Fibroblast of mammary gland (primary cell): Measurements from ENCODE around the gene LAP3.
A peak's percentile ranks its signal among the peaks of the same experiment; 100 is the strongest.
"Not testable (repeated sequence)": the region's sequence is repeated elsewhere in the genome, so short reads cannot be mapped to it uniquely, and the experiment has no call there.

Experiments
- DNase-seq: peaks from one replicate; pipeline ENCODE4 v3.0.0-alpha.2; 2010; ENCODE audit warnings: low read depth
- H3K4me3 ChIP-seq: 2 replicates; pipeline ENCODE4 v1.5.1; 2011; ENCODE audit warnings: low read depth, mild to moderate bottlenecking, low read length, moderate library complexity; ENCODE audit not compliant: control insufficient read depth
- TF ChIP-seq, protein P1 (sequence below): conservative IDR thresholded peaks from 2 replicates; pipeline ENCODE4 v1.5.1; 2011; ENCODE audit warnings: low read depth, low read length, inconsistent platforms; ENCODE audit not compliant: control insufficient read depth, insufficient read depth

LAP3 gene

DNA sequence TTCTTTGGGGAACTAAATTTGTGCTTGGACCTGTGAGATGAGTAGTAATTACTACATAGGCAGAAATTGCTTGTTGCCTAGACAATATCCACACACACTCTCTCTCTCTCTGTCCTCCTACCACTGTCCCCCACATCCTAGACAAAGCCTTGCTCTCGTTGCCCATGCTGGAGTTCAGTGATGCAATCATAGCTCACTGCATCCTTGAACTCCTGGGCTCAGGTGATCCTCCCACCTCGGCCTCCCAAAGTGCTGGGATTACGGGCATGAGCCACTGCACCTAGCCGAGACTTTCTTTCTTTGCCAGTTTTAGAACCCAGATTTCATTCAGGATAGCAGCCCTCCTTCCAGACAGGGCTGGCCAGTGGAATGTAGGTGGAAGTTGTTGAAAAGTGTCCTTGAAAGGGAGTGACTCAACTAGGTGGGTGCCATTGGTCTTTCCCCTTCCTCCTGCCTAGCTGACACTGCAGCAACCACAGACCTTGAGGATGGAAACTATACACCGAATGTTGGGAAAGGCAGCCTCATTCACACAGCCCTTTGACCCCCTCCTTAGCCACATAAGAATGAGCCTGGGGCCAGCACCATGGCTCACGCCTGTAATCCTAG, 16.8 kb upstream of the LAP3 start:
- TF ChIP-seq, protein P1, sequence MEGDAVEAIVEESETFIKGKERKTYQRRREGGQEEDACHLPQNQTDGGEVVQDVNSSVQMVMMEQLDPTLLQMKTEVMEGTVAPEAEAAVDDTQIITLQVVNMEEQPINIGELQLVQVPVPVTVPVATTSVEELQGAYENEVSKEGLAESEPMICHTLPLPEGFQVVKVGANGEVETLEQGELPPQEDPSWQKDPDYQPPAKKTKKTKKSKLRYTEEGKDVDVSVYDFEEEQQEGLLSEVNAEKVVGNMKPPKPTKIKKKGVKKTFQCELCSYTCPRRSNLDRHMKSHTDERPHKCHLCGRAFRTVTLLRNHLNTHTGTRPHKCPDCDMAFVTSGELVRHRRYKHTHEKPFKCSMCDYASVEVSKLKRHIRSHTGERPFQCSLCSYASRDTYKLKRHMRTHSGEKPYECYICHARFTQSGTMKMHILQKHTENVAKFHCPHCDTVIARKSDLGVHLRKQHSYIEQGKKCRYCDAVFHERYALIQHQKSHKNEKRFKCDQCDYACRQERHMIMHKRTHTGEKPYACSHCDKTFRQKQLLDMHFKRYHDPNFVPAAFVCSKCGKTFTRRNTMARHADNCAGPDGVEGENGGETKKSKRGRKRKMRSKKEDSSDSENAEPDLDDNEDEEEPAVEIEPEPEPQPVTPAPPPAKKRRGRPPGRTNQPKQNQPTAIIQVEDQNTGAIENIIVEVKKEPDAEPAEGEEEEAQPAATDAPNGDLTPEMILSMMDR, result no peak
- no peak overlapping the region for H3K4me3 ChIP-seq

DNA sequence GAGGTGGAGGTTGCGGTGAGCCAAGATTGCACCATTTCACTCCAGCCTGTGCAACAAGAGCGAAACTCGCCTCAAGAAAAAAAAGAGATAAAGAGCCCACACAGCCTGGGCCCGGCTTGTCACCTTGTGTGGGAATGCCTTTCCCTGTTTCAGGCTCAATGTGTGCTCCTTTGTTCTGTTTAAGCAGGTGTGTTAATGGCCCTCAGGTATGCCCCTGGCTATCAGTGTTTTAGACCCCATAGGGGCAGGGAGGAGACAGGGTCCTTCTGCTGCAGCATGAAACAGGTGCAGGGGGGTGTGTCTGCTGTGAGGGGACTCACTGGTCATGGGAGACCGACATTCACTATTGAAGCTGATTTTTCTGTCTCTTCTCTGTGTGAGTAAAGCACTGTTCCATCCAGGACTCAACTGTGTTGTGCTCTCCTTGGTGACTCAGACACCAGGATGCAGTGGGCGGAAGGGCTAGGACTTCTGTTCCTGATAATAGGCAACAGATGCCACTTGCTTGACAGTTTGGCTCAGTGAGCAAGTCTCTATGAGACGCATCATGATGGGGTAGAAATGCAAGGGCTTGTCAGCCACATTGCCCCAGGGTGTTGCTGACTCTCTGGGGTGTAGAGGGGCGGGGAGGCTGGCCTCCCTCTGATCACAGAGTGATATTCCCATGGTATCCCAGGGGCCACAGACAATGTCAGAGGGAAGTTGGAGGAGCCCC, 15.6 kb upstream of the LAP3 start:
- DNase-seq, result peak; percentile 93
- no peak overlapping the region for H3K4me3 ChIP-seq
- TF ChIP-seq, protein P1, result no peak

More for the DNA sequence above, 16.8 kb upstream of the LAP3 start:
- DNase-seq, result no peak

DNA sequence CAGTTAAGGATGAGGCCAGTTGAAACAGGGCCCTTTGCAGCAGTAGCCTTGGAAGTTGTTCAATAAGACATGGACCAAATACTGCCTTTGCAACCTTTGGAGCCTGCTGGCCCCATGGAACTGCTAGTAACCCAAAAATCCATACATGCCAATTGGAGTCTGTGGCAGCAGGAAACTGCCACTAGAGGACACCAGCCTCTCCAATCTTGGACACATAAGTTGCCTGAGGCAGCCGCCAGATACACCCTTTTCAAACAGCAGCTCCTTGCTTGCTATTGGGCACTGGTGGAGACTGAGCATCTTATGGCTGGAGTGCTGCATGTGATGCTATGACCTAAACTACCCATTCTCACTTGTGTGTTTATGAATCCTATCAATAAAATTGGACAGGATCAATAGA, 14.8 kb upstream of the LAP3 start:
- no peak overlapping the region for H3K4me3 ChIP-seq
- DNase-seq, result no peak
- TF ChIP-seq, protein P1, result no peak

DNA sequence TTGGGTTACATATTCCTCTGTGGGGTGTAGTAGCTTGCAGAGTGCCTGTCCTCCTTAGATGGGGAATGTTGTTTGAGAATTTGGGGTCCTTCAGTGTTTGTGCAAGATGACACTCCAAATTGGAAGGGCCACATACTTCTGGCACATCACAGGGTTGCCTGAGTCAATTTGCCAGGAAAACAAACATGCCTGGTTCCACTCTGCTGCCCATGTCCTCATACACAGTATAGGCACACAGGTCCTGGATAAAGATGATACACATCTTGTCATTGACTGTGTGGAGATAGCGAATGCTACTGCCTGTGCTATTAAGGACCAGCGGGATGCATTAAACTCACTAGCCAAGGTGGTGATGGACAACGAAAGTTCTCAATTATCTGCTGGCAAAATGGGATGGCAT, 11.2 kb upstream of the LAP3 start:
- TF ChIP-seq, protein P1, result no peak
- no peak for DNase-seq
- no peak overlapping the region for H3K4me3 ChIP-seq

DNA sequence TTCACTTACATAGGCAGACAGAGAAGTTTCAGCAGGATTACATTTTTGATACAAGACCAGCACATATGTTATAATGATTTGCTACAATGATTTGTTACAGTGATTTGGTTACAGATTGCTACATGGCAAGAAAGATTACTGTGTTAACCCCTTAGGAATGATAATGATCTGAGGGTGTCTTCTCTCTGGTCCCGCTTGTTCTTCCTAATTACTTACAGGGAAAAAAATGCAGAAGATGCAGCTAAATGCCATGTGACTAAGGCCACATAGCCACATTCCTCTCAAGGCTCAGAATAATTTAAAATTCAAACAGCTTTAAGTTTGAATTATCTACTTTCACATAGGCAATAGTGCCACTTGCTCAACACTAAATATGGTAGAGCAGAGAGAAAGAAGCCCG, 9.7 kb upstream of the LAP3 start:
- no peak for DNase-seq
- no peak overlapping the region for H3K4me3 ChIP-seq
- TF ChIP-seq, protein P1, result no peak

DNA sequence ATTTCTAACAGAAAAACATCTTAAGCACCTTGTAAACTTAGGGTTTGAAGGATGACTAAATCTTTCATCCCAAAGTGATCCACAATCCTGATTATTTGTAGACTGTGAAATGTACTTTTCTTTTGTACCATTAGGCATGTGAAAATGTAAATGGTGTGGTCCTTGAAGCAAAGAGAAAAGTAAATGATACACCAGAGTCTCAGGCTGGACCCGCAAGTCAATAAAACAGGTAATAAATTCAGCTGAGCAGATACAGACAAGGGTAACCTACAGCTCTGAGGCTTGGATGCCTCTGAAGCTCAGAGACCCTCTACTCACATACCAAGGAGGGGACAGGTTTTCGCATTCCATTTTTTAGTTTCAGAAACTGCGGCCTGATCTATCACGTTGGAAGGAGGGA, 2.8 kb upstream of the LAP3 start:
- TF ChIP-seq, protein P1, result no peak

DNA sequence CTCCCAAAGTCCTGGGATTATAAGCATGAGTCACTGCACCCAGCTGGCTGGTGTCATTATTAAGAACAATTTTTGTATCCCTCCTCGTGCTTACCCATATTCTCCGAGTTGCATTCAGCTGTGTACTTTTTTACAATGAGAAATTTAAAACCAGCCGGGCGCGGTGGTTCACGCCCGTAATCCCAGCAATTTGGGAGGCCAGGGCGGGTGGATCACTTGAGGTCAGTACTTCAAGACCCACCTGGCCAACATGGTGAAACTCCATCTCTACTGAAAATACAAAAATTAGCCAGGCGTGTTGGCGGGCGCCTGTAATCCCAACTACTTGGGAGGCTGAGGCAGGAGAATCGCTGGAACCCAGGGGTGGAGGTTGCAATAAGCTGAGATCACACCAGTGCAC, 1.8 kb upstream of the LAP3 start:
- not testable (repeated sequence) for DNase-seq, H3K4me3 ChIP-seq

More for the DNA sequence above, 2.8 kb upstream of the LAP3 start:
- H3K4me3 ChIP-seq, result no peak overlapping the region
- DNase-seq, result no peak
